ENCODE results near the gene TEX44.
"Not testable (repeated sequence)": the region's sequence is repeated elsewhere in the genome, so short reads cannot be mapped to it uniquely, and the experiment has no call there.

TEX44 gene

DNA sequence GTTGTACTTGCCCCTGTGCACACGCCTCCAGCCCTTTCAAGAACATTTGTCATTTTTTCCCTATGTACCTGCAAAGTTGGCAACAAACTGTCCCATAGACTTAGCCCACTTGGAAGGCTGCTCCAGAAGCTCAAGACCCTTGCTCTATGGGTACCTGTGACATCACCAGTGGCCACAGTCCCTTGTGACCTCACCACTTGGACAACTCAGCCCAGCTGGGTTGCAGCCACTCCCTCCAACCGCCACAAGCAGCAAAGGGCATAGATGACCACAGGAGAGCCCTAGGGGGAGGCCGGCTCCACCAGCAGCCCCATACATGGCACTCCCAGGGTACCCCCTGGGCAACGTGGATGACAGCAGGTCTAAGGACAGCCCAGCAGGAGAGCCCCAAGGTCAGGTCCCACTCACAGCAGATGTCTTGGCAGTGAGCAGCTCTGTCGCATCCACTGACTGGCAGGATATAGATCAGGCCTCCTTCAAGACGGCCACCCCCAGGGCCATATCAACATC is at the start of gene TEX44:
Gene TEX44 (plus strand): TSS at position 229 of the 510 bp plus-strand sequence. CDS start 88 bp downstream, at position 317.
- Mint-ChIP-seq H3K27ac (no peak within 1 kb of the TSS), H3K4me3 (no peak within 1 kb of the TSS), H3K9me3 (no peaks in the 10 kb centered on the region), H3K4me1 (no peaks in the 10 kb centered on the region), H3K27me3 (no peaks in the 10 kb centered on the region), H3K36me3 (no peaks in the 10 kb centered on the region)

GRCh38 chr2:231545105-231545902 is 47.4 kb upstream of the TEX44 start:
- Mint-ChIP-seq H3K27me3 (no peaks in the 10 kb centered on the region), H3K9me3 (peaks cover 11% of the 10 kb centered on the region), H3K4me1 (peaks cover 28% of the 10 kb centered on the region), H3K27ac (peak overlapping the region; percentile 97), H3K4me3 (peak overlapping the region; percentile 72), H3K36me3 (peaks cover 7% of the 10 kb centered on the region)

- H3K36me3 Mint-ChIP-seq = peaks cover 7% of the 10 kb centered on the region
- H3K4me3 Mint-ChIP-seq = no peak overlapping the region
- peaks cover 28% of the 10 kb centered on the region for H3K4me1 Mint-ChIP-seq
- no peak overlapping the region for H3K27ac Mint-ChIP-seq
- peaks cover 11% of the 10 kb centered on the region for H3K9me3 Mint-ChIP-seq
- H3K27me3 Mint-ChIP-seq = no peaks in the 10 kb centered on the region
These were observed 46.5 kb upstream of the TEX44 start for GRCh38 chr2:231546014-231546715.

DNA sequence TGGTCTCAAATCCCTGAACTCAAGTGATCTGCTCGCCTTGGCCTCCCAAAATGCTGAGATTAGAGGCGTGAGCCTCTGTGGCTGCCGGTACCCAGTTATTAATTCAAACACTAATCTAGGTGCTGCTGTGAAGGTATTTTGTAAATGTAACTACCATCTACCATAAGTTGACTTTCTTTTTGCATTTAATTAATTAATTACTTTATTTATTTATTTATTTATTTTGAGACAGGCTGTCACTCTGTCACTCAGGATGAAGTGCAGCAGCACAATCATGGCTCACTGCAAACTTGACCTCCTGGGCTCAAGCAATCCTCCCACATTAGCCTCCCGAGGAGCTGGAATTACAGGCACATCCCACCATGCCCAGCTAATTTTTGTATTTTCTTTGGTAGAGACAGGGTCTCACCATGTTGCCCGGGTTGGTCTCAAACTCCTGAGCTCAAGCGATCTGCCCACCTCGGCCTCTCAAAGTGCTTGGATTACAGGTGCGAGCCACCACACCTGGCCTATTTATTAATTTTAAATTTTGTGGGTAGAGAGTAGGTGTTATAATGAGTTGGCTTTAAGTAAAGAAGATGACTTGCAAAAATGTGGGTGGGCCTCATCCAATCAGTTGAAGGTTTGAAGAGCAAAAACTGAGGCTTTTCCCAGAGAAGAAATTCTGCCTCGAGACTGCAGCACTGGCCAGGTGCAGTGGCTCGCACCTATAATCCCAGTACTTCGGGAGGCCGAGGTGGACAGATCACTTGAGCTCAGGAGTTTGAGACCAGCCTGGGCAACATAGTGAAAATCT is 45.2 kb upstream of the TEX44 start:
- Mint-ChIP-seq H3K4me1 (peaks cover 28% of the 10 kb centered on the region), H3K4me3 (no peak overlapping the region), H3K27me3 (no peaks in the 10 kb centered on the region), H3K36me3 (peaks cover 4% of the 10 kb centered on the region), H3K9me3 (peaks cover 6% of the 10 kb centered on the region), H3K27ac (no peak overlapping the region)

DNA sequence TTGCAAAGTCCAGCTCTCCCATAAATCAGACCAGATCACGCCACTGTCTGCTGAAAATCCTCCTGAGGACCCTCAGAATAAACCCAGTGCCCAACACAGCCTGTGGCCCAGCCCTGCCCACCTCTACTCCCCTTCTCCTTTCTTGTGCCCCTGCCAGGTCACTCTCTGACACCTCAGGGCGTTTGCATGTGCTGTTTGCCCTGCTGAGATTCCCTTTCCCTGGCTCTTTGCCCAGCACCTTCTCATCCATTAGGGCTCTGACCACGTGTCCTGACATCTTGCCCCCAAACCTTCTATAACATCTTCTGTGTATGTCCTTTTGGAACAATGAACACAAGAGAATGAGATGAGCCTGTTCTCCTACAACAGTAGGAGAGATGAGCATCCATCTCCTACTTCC is 43.9 kb upstream of the TEX44 start:
- Mint-ChIP-seq H3K27me3 (no peaks in the 10 kb centered on the region), H3K9me3 (peaks cover 16% of the 10 kb centered on the region), H3K4me1 (peaks cover 24% of the 10 kb centered on the region), H3K36me3 (peaks cover 10% of the 10 kb centered on the region), H3K27ac (no peak overlapping the region), H3K4me3 (no peak overlapping the region)

DNA sequence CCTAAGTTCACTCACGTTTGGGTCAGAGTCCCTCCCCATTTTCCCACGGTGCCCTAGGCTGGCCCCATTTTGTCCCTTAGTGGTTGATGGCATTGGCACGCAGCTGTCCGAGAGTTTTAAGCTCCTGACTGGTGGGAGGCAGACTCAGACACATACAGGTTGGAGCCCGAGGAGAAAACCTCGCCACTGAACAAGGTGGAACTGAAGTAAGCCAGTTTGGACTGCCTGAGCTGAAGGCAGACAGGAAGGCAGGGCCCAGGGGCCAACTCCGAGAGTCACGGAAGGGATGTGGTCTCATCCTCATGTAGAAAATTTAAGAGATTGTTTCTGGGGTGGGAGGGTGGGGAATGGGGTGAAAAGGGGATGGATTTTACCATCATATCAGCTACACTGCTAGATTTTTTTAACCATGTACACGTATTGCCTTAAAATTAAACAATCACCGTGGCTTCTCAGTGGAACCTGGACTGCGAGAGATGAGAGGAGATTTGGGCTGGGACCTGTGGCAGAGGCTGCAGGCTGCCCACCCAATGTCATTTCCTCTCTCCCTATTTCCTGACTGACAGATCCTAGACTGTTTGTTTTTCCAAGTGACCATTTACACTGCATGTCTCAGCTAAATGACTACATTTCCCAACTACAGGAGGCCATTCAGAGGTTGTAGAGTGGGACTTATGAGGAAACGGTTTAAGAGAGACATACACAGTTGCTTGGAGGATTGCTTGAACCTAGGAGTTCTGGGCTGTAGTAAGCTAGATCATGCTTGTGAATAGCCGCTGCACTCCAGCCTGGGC is 43.0 kb upstream of the TEX44 start:
- peaks cover 17% of the 10 kb centered on the region for H3K9me3 Mint-ChIP-seq
- peaks cover 10% of the 10 kb centered on the region for H3K36me3 Mint-ChIP-seq
- H3K4me3 Mint-ChIP-seq = no peak overlapping the region
- H3K27ac Mint-ChIP-seq = no peak overlapping the region
- peaks cover 25% of the 10 kb centered on the region for H3K4me1 Mint-ChIP-seq
- no peaks in the 10 kb centered on the region for H3K27me3 Mint-ChIP-seq

DNA sequence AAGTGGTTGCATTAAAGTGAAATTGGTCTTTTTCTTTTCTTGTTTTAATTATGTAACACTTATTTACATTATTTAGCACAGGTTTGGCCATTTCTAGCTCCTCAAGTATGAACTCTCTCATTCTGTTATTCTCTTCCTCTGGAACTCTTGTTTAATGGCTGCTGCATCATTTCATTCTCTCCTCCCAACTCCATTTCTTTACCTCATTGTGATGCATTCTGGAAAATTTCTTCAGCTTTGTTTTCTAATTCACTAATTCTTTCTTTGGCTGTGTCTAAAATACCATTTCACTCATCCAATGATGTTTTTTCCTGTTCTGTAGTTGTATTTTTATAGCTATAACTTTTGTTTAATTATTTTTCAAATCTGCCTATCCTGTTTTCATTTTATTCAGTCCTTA is 39.9 kb upstream of the TEX44 start:
- peaks cover 12% of the 10 kb centered on the region for H3K9me3 Mint-ChIP-seq
- no peak overlapping the region for H3K27ac Mint-ChIP-seq
- peaks cover 7% of the 10 kb centered on the region for H3K36me3 Mint-ChIP-seq
- no peak overlapping the region for H3K4me3 Mint-ChIP-seq
- H3K27me3 Mint-ChIP-seq = no peaks in the 10 kb centered on the region
- H3K4me1 Mint-ChIP-seq = peaks cover 19% of the 10 kb centered on the region

DNA sequence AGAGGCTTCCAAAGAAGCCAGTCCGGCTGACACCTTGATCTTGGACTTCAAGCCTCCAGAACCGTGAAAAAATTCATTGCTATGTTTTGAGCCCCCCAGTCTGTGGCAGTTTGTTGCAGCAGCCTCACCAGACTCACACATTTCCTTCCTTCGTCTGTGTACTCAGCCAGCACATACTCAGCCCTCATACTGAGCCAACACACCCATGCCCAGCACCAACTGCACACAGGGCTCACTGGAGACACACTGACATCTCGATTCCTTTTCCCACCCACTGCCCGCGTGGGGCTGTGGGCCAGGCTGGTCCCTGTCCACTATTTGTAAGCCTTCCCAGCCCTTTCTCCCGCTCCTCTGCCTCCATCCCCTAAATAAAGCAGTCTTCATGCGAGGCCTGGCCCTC is 38.3 kb upstream of the TEX44 start:
- Mint-ChIP-seq H3K27me3 (no peaks in the 10 kb centered on the region), H3K36me3 (peaks cover 7% of the 10 kb centered on the region), H3K4me1 (peaks cover 15% of the 10 kb centered on the region), H3K4me3 (no peak overlapping the region), H3K9me3 (peaks cover 12% of the 10 kb centered on the region), H3K27ac (no peak overlapping the region)

DNA sequence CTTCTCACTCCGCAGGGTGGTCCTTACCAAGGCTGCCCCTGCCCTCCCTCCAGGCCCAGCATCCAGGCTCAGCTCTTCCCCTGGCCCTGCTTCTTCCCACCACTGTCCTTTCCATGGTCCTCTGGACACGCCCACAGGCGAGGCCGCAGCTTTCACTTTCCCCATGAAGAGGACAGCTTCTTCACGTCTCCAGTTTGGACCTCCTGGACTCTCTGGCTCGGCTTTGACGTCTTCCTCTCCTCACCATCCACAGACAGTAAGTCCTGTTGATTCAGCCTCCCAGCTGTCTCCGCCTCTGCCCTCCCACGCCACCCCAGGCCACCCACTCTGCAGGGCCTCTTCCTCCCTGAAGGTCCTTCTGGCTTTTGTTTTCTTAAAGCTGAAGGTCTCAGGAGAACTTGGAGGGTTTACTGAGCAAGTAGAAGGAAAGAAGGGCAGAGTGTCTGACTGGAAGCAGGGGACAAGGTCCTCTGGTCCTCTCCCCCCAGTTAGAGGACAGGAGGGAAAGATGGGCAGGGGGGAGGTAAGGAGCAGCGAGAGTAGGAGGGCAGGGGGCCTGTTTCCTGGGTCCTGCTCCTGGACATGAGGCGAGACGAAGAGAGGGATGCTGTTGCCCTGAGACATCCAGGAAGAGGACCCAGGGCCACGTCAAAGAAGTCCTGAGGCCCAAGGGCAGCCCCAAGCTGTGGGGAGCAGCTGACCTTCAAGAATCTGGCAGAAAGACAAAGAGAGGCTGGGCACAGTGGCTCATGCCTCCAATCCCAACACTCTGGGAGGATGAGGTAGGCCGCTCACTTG is 37.7 kb upstream of the TEX44 start:
- Mint-ChIP-seq H3K9me3 (peaks cover 12% of the 10 kb centered on the region), H3K36me3 (peaks cover 7% of the 10 kb centered on the region), H3K4me1 (peaks cover 14% of the 10 kb centered on the region), H3K4me3 (peak overlapping the region; percentile 50), H3K27ac (peak overlapping the region; percentile 9), H3K27me3 (no peaks in the 10 kb centered on the region)

- H3K36me3 Mint-ChIP-seq, H3K4me3 Mint-ChIP-seq, H3K27me3 Mint-ChIP-seq: not testable (repeated sequence)
- peaks cover 12% of the 10 kb centered on the region for H3K9me3 Mint-ChIP-seq
- H3K27ac Mint-ChIP-seq = peak overlapping the region; percentile 8
- peaks cover 14% of the 10 kb centered on the region for H3K4me1 Mint-ChIP-seq
These were observed 36.2 kb upstream of the TEX44 start for GRCh38 chr2:231556496-231556895.

DNA sequence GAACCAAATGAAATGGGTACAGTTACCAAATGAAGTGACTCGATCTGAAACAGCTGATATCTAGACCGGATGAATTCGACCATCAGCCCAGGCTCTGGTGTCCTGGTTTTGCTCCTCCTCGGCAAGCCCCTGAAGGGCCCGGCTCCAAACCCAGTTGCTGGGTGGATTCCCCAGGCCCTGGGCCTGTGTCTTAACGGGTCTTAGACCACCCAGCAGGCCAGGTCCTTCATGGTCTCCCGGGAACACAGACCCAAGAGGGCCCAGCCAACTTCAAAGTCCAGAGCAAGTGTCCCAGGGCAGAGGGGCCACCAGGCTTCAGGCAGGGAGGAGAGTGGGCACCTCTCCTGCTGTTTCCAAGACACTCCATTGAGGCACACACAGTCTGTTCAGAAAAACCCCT is 35.7 kb upstream of the TEX44 start:
- Mint-ChIP-seq H3K36me3 (peaks cover 7% of the 10 kb centered on the region), H3K27me3 (no peaks in the 10 kb centered on the region), H3K27ac (no peak overlapping the region), H3K4me3 (no peak overlapping the region), H3K4me1 (peaks cover 14% of the 10 kb centered on the region), H3K9me3 (peaks cover 12% of the 10 kb centered on the region)

DNA sequence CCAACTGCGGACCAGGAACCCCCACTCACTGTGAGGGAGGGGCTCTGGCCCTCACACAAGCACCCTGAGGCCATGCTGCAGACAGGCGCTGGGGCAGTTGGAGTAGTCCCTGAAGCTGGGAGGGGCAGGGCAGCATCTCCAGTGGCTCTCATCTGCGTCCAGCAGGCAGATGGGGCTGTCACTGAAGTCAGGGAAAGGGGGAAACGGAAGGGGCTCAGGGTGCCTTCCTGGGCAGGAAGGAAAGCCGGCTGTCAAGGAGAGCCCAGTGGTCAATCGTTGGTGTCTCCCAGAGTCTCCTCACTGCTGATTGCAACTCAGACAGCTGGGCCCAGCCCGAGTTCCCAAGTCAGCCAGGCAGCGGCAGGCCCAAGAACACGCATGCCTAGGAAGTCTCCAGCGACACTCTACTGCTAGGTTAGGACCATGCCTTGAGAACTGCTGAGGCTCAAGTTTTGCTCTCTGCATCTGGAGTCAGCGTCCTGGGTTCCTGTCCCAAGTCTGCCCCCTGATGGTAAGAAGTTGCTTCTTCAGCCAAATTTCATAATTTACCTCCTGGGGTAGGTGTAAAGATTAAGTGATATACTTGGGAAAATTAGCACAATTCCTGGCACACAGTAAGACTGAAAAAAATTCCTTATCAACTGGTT is 35.0 kb upstream of the TEX44 start:
- Mint-ChIP-seq H3K4me1 (peaks cover 14% of the 10 kb centered on the region), H3K27ac (no peak overlapping the region), H3K9me3 (peaks cover 11% of the 10 kb centered on the region), H3K27me3 (no peaks in the 10 kb centered on the region), H3K36me3 (peaks cover 7% of the 10 kb centered on the region), H3K4me3 (no peak overlapping the region)

DNA sequence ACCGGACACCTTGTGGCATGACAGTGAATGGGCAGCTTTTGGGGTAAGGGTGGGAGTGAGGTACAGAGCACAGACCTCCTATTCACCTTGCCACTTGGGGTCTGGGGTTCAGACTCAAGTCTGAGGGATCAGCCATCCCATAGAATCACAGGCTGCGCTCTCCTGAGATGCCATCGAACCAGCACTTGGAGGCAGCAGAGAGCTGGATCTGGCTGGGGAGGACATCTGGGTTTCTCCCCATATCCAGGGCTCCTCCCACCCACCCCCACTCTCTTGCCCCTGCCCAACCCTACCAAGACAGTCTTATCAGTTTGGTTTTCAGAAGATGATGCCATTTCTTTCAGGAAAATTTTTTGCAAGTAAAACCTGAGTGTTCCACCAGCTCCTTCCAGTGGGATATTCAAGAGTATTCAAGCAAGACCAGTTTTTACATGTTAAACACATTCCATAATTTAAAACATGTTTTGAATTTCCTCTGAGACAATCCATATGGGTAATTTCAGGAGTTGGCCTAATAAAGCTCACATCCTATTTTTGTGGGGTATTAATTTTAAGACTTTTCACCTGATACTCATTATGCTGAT is 29.2 kb upstream of the TEX44 start:
- Mint-ChIP-seq H3K4me3 (no peak overlapping the region), H3K4me1 (peaks cover under 1% of the 10 kb centered on the region), H3K36me3 (no peaks in the 10 kb centered on the region), H3K27me3 (no peaks in the 10 kb centered on the region), H3K27ac (no peak overlapping the region), H3K9me3 (no peaks in the 10 kb centered on the region)

All from activated naive CD4-positive, alpha-beta T cell treated with anti-CD3 and anti-CD28 coated beads, Interleukin-2, amount 50 U/mL, for 24 hours (primary cell).